HG02571 (cell line): ENCODE results near the gene PPP6R3.

ENCODE experiments used
- ATAC-seq: cut with Tn5 transposase; IDR thresholded peaks from one replicate; pipeline ENCODE4 v1.9.1; 2021; ENCODE audit warnings: mild to moderate bottlenecking, moderate library complexity; ENCODE audit not compliant: unreplicated experiment

PPP6R3 gene

GRCh38 chr11:68663482-68664010, 203.0 kb downstream of the PPP6R3 start:
- no peak for ATAC-seq

GRCh38 chr11:68664141-68664540, 203.6 kb downstream of the PPP6R3 start:
- ATAC-seq: no peak

- no peak for ATAC-seq
Measured at GRCh38 chr11:68664906-68665305, 204.4 kb downstream of the PPP6R3 start.
